CD4-positive, alpha-beta T cell treated with Interferon gamma for 1 hour (primary cell): ENCODE measurements around the gene MYO1C.
"Not testable (repeated sequence)": the region's sequence is repeated elsewhere in the genome, so short reads cannot be mapped to it uniquely, and the experiment has no call there.

Experiments
- DNase-seq: peaks from one replicate; pipeline ENCODE4 v3.0.0-alpha.2; 2020

The MYO1C gene

DNA sequence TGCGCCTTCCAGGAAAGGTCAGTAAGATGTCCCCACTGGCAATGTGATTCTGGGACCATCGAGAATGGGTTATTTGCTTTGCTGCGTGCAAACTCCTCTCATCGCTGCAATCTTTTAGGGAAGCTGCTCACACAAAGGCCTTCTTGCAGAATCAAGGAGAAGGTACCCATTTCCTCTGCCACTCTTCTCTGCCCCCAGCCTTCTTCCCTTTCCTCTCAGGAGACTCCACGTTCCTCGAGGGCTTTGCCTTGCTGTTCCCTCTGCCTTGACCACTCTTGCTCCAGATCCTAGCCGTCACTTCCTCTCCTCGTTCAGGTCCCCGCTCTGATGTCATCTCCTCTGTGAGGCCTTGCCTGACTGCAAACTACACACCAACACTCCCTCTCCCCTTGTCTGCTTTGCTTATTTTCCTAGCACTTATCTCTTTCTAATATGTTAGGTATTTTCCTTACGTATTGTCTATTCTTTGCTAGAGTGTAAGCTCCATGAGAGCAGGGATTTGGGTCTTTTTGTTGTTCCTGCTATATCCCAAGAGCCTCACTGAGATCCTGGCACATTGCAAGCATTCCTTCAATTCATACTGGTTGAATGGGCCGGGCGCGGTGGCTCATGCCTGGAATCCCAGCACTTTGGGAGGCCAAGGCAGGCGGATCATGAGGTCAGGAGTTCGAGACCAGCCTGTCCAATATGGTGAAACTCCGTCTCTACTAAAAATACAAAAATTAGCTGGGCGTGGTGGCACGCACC is 31.1 kb downstream of the MYO1C start:
- peak; percentile 32 for DNase-seq

DNA sequence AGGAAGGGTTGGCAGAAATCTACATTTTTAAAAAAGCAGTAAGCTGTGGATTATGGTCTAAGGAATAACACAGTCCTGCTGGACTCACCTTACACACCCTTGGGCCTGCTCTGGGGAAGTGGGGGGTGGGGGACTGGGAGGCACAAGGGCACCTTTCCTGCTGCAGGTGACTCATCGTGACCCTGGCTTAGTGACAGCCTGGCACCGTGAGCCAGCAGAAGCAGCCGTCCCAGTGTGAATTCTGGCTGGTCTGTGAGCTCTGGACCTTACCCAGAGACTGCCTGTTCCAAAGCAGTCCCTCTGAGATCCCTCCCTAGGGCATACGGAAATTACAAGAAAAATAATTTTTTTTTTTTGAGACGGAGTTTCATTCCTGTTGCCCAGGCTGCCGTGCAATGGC is 32.3 kb downstream of the MYO1C start:
- no peak for DNase-seq

DNA sequence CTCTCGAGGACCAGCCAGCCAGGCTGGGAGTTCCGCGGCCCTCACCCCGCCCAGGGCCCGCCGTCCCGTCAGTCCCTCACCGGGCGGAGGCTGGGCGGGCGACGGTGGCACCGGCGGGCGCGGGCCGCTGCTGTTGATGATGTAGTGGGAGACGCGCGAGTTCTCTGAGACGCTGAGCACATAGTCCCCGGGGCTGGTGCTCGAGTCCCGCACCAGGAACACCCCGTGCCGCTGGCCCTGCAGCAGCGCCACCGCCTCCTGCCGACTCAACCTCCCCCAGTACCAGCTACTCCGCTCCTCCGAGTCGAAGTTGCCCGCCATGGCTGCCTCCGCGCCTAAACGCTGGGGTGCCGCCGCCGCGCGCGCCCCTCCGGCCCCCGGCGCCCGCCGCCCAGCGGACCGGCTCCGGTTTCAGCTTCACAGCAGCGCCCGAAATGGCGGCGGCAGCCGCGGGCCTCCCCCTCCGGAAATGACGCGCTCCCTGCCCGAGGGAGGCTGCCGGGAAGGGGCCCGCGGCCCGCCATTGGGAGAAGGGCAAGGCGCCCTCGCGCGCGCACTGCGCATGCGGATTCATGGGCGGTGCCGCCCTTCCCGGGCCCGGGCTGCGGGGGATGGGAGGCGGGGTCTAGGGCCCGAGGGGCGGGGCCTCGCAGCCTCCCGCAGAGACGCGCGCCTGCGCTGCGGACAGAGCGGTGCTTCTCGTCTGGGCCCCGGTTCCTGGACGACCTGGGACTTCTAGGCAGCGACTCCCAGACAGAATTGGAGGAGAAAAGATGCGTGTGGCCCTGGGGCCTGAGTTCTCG is 36.5 kb downstream of the MYO1C start, which contains the start of gene CRK:
Gene CRK, minus strand, starts transcription at position 436 of the 803 bp plus-strand sequence. Its CDS starts 115 bp downstream, at position 321.
- peak; percentile 97 for DNase-seq

DNA sequence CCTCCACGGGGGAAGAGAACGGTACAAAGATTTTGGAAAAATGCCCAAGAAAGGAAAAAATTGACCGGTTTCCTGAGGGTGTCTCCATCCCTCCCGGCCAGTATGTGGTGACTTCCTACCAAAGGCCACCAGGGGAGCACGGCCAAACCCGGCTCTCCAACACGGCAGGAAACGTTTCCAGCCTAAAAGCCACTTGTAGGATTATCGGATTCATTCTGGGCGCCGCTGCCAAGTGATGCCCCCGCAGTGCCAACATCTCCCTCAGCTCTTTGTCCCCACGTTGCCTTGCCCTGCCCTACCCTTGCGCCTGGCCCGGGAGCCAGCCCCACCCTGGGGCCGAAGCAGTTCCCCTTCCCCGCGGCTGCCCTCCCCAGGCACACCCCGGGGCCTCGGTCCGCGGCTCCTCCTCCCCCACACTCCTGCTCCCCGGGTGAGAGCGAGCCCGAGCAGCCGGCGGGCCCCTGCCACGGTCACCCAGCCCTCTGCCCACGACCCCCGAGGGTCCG is 37.1 kb downstream of the MYO1C start:
- peak; percentile 31 for DNase-seq

DNA sequence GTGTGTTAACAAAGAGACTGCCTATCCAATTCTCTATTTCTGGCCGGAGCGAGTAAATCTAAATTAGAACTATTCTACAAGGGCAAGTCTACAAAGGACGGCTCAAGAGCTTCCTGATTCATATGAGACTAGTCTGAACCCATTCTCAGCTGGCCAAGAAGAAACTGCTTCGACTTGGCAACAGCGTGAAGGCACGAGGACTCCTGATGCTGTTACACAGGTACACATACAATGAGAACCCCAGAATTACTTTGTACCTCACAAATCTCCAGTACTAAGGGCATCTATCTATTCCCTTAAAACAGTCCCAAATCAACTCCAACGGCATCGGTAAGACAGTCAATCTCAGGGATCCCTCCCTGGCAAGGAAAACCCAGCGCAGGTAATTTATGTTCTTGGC is 37.9 kb downstream of the MYO1C start:
- DNase-seq: no peak

DNA sequence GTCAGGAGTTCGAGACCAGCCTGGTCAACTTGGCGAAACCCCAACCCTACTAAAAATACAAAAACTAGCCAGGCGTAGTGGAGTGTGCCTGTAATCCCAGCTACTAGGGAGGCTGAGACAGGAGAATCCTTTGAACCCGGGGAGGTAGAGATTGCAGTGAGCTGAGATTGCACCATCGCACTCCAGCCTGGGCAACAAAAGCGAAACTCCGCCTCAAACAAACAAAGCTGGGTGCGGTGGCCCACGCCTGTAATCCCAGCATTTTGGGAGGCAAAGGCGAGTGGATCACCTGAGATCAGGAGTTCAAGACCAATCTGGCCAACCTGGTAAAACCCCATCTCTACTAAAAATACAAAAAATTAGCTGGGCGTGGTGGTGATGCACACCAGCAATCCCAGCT is 38.8 kb downstream of the MYO1C start:
- not testable (repeated sequence) for DNase-seq

DNA sequence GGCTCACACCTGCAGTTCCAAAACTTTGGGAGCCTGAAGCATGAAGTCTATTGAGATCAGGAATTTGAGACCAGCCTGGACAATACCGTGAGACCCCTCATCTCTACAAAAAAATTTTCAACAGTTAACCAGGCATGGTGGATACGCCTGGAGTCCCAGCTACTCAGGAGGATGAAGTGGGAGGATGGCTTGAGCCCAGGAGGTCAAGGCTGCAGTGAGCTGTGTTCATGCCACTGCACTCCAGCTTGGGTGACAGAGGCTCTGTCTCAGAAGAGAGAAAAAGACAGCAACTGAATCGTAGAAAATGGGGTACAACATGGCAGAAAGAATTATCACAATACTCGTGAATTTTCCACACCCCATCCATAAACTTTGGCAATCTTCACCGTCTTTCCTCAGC is 39.6 kb downstream of the MYO1C start:
- no peak for DNase-seq

DNA sequence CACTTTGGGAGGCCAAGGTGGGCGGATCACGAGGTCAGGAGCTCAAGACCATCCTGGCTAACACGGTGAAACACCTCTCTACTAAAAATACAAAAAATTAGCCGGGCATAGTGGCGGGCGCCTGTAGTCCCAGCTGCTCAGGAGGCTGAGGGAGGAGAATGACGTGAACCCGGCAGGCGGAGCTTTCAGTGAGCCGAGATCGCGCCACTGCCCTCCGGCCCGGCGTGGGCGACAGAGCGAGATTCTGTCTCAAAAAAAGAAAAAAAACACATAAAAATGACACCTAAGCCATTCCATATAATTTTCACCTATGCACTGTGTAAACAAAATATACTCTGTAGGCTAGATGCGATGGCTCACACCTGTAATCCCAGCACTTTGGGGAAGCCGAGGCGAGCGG is 42.2 kb downstream of the MYO1C start:
- DNase-seq: not testable (repeated sequence)

DNA sequence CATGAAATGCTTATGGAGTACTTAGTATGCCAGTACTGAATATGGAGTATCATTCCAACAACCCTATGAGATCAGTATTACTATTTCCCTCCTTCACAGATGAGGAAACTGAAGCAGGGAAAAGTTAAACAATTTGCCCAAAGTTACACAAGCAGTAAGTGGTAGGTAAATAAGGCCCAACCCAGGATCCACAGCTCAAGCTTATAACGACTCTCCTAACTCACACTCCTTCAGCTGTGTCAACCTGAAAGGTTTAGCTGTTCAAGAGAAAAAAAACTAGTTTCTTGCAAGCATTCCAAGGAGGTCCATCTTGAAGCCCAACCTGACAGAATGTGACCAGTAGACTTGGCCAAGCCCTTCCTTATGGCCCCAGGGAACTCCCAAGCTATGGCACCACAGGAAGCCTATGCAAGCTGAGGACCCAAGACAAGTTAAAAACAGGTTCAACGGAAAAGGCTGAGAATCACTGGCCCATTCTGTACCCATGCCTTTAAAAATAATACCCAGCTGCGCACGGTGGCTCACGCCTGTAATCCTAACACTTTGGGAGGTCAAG is 43.0 kb downstream of the MYO1C start:
- DNase-seq: no peak

DNA sequence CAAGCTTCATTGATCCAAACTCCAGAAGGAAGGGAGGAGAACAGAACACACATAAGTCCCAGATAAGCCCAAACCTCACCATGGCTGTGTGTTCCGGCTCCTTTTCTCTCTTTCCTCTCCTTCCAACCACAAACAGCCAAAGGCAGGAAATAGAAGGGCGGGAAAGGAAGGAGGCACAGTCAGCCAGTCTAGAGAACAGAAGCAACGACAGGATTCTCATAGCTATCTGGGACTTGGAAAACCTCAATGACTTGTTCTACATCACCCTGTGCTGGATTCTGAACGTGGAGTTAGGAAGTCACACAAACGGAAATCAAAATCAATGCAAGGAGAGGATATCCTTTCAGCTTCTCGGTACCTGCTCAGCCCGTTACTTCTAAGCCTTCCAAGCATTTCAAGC is 45.4 kb downstream of the MYO1C start:
- no peak for DNase-seq

DNA sequence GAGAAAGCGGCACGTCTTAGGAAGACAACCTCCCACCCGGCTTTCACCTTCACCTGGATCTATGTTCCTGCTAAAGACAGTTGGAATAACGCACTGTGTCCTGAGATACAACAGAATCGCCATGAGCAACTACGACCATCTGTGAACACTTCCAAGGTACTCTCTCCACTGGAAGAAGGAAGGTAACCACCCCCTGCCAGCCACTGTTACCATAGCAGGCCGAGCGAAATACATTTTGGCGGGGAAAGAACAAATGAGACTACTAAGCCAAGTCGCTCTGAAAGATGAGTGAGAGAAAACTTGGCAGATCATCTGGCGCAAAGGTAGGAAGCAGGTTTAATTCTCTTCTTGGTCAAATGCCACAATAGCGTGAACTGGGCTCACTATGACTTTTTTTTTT is 46.3 kb downstream of the MYO1C start:
- no peak for DNase-seq

DNA sequence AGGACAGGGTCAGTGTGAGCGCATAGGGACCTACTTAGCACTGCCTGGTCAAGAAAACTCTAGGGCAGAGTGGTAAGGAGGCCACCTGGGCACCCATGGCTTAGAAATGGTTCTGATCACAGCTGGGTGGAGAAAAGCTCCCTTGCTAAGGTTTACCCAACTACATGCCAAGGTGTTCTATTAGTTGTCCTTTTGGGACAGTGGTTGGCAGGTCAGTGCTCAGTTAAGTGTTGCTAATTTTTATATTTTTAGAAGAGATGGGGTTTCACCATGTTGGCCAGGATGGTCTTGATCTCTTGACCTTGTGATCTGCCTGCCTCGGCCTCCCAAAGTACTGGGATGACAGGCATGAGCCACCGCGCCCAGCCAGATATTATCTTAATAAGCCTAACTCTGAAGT is 46.8 kb downstream of the MYO1C start:
- DNase-seq: not testable (repeated sequence)

DNA sequence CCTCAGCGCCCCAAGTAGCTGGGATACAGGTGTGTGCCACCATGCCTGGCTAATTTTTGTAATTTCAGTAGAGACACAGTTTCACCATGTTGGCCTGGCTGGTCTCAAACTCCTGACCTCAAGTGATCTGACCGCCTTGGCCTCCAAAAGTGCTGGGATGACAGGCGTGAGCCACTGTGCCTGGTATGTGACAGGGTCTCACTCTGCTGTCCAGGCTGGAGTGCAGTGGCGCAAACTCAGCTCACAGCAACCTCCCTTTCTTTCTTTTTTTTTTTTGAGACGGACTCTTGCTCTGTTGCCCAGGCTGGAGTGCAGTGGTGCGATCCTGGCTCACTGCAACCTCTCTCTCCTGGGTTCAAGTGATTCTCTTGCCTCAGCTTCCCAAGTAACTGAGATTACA is 49.8 kb downstream of the MYO1C start:
- DNase-seq: not testable (repeated sequence)

DNA sequence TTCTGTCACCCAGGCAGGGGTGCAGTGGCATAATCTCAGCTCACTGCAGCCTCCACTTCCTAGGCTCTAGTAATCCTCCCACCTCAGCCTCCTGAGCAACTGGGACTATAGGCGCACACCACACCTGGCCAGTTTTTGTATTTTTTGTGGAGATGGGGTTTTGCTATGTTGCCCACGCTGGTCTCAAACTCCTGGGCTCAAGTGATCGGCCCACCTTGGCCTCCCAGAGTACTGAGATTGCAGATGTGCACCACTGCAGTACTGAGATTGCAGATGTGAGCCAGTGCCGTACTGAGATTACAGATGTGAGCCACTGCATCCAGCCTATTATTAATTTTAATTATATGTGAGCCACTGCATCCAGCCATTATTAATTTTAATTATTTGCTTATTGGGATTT is 50.3 kb downstream of the MYO1C start:
- DNase-seq: no peak

DNA sequence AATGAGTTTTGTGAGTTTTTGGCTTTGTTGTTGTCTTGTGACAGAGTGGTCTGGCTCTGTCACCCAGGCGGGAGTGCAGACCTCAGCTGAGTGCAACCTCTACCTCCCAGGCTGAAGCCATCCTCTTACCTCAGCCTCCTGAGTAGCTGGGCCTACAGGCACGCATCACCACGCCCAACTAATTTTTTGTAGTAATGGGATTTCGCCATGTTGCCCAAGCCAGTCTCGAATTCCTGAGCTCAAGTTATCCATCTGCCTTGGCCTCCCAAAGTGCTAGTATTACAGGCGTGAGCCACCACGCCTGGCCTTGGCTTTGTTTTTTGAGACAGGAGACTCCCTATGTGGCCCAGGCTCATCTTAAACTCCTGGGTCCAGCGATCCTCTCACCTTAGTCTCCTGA is 51.6 kb downstream of the MYO1C start:
- DNase-seq: no peak

DNA sequence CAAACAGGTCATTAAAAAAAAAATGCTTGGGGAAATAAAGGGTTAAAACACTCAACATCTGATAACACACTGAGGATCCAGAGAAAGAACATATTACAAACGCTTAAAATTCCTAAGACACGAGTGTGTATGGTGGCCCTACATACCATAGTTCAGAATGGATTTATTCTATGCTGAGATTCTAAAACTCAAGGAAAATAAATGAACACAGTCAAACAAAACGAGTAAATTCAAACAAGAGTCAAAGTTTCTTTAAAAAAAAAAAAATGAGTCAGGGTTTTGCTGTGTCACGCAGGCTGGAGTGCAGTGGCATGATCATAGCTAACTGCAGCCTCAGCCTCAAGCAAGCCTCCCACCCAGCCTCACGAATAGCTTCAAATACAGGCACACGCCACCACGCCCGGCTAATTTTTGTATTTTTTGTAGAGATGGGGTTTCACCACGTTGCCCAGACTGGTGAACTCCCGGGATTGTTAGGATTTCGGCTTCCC is 53.8 kb downstream of the MYO1C start:
- no peak for DNase-seq

DNA sequence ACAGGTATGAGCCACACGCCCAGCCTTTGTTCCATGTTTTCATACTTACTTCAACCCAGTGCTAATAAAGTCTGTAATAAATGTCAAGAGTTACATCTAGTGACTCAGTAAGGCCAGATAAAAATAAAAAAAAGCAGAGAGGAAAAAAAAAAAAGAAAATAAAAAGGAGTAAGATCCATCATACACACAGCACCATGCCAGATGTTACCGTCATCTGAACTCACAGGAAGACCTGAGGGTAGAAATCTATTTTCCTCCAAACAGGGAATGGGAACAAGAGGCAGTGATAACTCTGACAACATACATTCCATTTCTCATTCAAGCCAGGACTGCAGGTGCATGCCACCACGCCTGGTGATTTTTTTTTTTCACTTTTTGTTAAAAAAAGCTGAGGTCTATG is 57.2 kb downstream of the MYO1C start:
- DNase-seq: no peak

DNA sequence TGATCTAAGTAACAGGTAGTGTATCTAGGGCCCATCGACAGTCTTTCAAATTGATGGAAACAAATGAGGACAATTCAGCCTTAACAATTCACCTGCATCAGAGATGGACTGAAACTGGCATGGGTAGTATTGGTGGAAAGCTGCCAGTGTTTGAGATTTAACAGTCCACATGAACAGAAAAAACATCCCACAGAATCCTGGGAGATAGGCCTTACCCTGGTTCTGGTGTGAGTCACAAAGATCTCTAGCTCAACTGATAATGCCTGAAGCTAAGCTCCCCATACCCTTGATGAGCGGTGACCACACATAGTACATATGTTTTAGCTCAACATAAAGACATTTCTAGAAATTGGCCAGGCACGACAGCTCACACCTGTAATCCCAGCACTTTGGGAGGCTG is 58.3 kb downstream of the MYO1C start:
- DNase-seq: no peak

DNA sequence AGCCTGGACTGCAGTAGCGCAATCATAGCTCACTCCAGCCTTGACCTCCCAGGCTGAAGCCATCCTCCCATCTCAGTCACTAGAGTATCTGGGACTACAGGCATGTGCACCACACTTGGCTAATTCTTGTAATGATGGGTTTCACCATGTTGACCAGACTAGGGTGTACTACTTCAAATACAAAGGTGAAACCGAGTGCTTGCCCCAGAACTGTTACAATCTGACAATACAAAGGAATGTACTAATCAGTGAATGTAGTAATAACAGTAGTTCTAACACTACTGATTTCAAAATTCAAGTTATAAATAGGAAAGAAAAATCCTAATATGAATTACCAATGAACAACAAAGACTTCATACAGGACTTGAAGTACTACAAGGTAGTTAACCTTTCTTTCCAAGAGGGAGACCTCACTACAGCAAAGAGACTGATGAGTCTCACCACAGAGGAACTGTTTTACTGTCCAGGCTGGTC is 60.8 kb downstream of the MYO1C start:
- no peak for DNase-seq

DNA sequence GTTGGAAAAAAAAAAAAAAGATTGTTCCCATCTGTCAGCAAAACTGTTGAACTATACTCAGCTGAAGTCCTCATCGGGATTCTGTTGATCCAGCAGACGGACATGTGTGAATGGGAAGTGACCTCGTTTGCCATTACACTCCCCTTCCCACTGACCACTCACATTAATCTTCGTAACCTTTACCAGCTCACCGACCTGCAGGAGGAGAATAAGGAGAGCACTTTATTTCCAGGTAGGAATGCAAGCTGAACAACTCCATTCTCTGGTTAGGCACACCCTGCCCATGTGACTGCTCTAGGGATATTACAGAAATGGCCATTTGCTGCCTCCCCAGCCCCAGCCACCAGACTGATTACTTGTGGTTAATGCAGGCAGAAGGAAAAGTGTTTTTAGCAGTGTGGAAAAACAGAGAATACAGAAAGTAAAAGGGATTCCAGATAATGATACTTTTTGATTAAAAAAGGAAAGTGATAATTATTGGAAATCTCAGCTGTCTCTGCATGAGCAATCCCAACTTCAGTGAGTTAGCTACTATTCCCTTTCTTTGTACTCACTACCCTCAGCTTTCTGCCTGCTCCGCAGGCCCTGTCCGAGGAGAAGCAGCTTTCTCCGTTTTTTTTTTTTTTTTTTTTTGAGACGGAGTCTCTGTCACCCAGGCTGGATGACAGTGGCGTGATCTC is 68.9 kb downstream of the MYO1C start:
- no peak for DNase-seq

DNA sequence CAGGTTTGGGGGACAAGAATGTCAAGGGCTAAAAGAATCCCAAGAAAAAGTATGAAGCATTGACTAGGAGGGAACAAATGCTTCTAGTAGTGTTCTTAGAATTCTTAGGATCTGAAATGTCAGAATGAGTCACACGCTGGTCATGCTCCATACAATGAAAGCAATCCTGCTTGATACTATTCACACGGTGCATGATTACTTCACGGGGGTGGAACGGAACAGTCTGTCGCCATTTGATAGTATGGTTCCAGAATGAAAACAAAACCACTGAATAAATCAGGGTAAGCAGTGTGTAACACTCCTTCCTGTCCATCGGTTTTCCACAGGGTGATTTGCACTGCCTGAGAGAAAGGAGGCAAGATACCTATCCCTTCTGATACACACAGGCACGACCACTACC is 69.6 kb downstream of the MYO1C start:
- DNase-seq: no peak

DNA sequence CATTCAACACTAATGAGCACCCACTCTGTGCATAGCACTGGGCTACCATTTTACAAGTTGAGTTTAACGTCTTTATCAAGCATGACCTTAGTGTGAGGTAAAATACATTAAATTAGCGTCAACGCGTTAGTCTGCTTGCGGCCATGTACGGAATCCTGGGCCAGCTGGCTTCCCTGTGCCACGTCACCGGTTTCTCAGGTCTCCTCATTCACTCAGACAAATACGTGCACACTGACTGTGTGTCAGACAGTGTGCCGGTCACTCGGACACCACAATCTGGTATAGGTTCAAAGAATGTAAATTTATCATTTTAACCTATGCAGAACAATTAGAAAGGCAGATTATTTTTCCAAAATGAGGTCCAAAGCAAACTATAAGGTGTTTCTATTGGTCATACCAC is 71.0 kb downstream of the MYO1C start:
- DNase-seq: no peak

DNA sequence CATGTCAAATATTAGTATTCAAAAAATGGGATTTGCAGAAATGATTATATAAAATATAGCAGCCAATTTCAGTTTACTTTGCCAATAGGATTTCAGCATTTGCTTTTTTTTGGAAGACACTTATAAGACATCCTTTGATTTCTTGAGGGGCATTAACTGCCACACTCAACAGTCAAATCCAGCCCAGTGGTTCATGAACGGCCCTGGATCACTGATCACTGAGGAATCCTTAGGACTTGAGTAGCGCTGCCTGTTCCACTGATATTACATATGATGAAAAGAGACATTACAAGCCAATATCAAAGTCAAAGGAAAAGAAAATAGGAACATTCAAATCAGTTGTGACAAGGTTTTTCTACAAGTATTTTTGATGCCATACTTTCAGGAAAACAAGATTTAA is 71.5 kb downstream of the MYO1C start:
- DNase-seq: no peak
